NCI-H446 (cell line): ENCODE measurements around the gene MYH7.
A peak's percentile ranks its signal among the peaks of the same experiment; 100 is the strongest.

Experiments
- DNase-seq, 2 experiments: peaks; one replicate each; lab custom pipeline; 2025; lab: John Stamatoyannopoulos, UW

Gene MYH7

GRCh38 chr14:23447361-23448350 lies 12.2 kb upstream of the MYH7 start:
- DNase-seq: no peak

- DNase-seq: no peak
Measured at GRCh38 chr14:23446291-23446851, 10.9 kb upstream of the MYH7 start.

- DNase-seq: no peak
Measured at GRCh38 chr14:23445773-23446172, 10.3 kb upstream of the MYH7 start.

GRCh38 chr14:23444314-23444713 lies 8.9 kb upstream of the MYH7 start:
- no peak for DNase-seq

GRCh38 chr14:23443881-23444280 lies 8.4 kb upstream of the MYH7 start:
- DNase-seq: no peak

GRCh38 chr14:23443411-23443812 lies 8.0 kb upstream of the MYH7 start:
- DNase-seq: no peak

GRCh38 chr14:23442721-23443356 lies 7.4 kb upstream of the MYH7 start:
- DNase-seq: no peak

GRCh38 chr14:23441076-23441475 lies 5.6 kb upstream of the MYH7 start:
- DNase-seq: no peak

- no peak for DNase-seq
Measured at GRCh38 chr14:23439107-23439835, 3.8 kb upstream of the MYH7 start.

GRCh38 chr14:23438101-23438971 lies 2.9 kb upstream of the MYH7 start:
- DNase-seq: no peak

- no peak for DNase-seq
Measured at GRCh38 chr14:23437133-23438100, 2.0 kb upstream of the MYH7 start.

GRCh38 chr14:23436327-23437132 lies 1.1 kb upstream of the MYH7 start:
- peak in 1 of 2 experiments; percentile 11 for DNase-seq

GRCh38 chr14:23434488-23435222 lies 805 bp downstream of the MYH7 start:
- DNase-seq: no peak

GRCh38 chr14:23433457-23433856 lies 2.0 kb downstream of the MYH7 start:
- DNase-seq: no peak

GRCh38 chr14:23432946-23433345 lies 2.5 kb downstream of the MYH7 start:
- DNase-seq: no peak

- no peak for DNase-seq
Measured at GRCh38 chr14:23432102-23432925, 3.1 kb downstream of the MYH7 start.

GRCh38 chr14:23431486-23431885 lies 4.0 kb downstream of the MYH7 start:
- DNase-seq: no peak

- peak; percentile 1 to 14 for DNase-seq
Measured at GRCh38 chr14:23430723-23431085, 4.8 kb downstream of the MYH7 start.
